ENCODE data around the gene SVBP. TPM values are rescaled to one million over a fixed set of nuclear protein-coding genes. Genes with fewer than 3 reads are reported as not detected.

The SVBP gene
- total RNA-seq, 2 donors from 2014 or later: 14.0 to 22.9 TPM

- intact Hi-C loops (cut with DNase I): no loop called here
- H3K27me3 ChIP-seq: no peaks in the 10 kb centered on the region
- H3K9ac ChIP-seq (ENCODE audit: low read depth in 2 of 2, low read length in 2 of 2): no peak overlapping the region
- DNase-seq: no peak
- H3K36me3 ChIP-seq: no peaks in the 10 kb centered on the region
- no peak for TF ChIP-seq CTCF (IDR thresholded peaks at IDR 0.05)
- H3K9me3 ChIP-seq: no peaks in the 10 kb centered on the region
- H3K27ac ChIP-seq: no peak overlapping the region
- no peaks in the 10 kb centered on the region for H3K4me1 ChIP-seq
- no peak overlapping the region for H3K4me3 ChIP-seq
Measured at GRCh38 chr1:42761567-42761966, 55.6 kb downstream of the SVBP start.

DNA sequence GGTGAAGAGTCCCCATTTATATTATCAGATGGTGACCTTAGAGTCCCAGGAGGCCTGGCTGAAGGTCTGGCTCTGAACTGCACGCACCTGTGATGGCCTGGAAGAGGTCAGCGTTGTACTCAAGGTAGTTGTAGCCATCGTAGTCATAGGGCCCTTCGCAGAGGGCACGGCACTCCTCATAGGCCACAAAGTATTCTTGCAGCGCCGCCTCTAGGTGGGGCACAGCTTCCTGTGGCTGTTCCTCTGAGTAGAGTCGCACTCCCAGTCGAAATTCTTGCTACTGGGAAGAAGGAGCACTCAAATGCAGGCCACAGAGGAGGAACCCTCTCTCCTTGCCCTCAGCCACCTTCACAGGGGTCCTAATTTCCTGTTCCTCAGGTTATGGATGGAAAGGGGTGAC is 58.1 kb downstream of the SVBP start:
- no peak for DNase-seq
- Histone ChIP-seq H3K36me3 (no peaks in the 10 kb centered on the region), H3K27ac (no peak overlapping the region), H3K9me3 (no peaks in the 10 kb centered on the region), H3K27me3 (no peaks in the 10 kb centered on the region), H3K9ac (ENCODE audit: low read depth in 2 of 2, low read length in 2 of 2) (no peak overlapping the region), H3K4me3 (no peak overlapping the region), H3K4me1 (no peaks in the 10 kb centered on the region)
- no peak for TF ChIP-seq CTCF (IDR thresholded peaks at IDR 0.05)
- intact Hi-C loops (cut with DNase I): no loop called here

GRCh38 chr1:42758641-42759040 is 58.6 kb downstream of the SVBP start:
- H3K36me3 ChIP-seq: no peaks in the 10 kb centered on the region
- no peaks in the 10 kb centered on the region for H3K4me1 ChIP-seq
- no peak overlapping the region for H3K9ac ChIP-seq (ENCODE audit: low read depth in 2 of 2, low read length in 2 of 2)
- H3K27ac ChIP-seq: no peak overlapping the region
- no peak for DNase-seq
- H3K27me3 ChIP-seq: no peaks in the 10 kb centered on the region
- no peak overlapping the region for H3K4me3 ChIP-seq
- intact Hi-C loops (cut with DNase I): no loop called here
- TF ChIP-seq CTCF (IDR thresholded peaks at IDR 0.05): no peak
- no peaks in the 10 kb centered on the region for H3K9me3 ChIP-seq

- Histone ChIP-seq H3K27ac (no peak overlapping the region), H3K27me3 (no peaks in the 10 kb centered on the region), H3K4me1 (no peaks in the 10 kb centered on the region), H3K9me3 (no peaks in the 10 kb centered on the region), H3K36me3 (no peaks in the 10 kb centered on the region), H3K4me3 (no peak overlapping the region), H3K9ac (ENCODE audit: low read depth in 2 of 2, low read length in 2 of 2) (no peak overlapping the region)
- no peak for TF ChIP-seq CTCF (IDR thresholded peaks at IDR 0.05)
- intact Hi-C loops (cut with DNase I): no loop called here
- DNase-seq: no peak
Measured at GRCh38 chr1:42757892-42758275, 59.3 kb downstream of the SVBP start.

Other genes starting within 250 kb of the SVBP start
- 10 to 100 TPM; 35.0 to 70.8 TPM for gene PPIH, start 159.0 kb downstream of the SVBP start, total RNA-seq
- gene YBX1, start 135.0 kb downstream of the SVBP start, total RNA-seq: 100 to 1,000 TPM; 471 to 894 TPM
- not detected for gene CLDN19, start 77.2 kb downstream of the SVBP start, total RNA-seq
- gene P3H1, start 50.4 kb downstream of the SVBP start, total RNA-seq: 10 to 100 TPM; 11.7 to 19.1 TPM
- 1 to 10 TPM; 3.4 to 5.8 TPM for gene C1orf50, start 50.1 kb downstream of the SVBP start, total RNA-seq
- under 1 TPM in 1 of 2 donors, not detected in 1; 0.10 TPM for gene TMEM269, start 32.4 kb downstream of the SVBP start, total RNA-seq
- gene ERMAP, start 275 bp downstream of the SVBP start, total RNA-seq: 10 to 100 TPM in 1 of 2 donors, 1 to 10 TPM in 1; 9.0 to 13.3 TPM
- 1 to 10 TPM; 5.1 to 6.2 TPM for gene ZNF691, start 29.2 kb upstream of the SVBP start, total RNA-seq
- gene SLC2A1, start 141.5 kb upstream of the SVBP start, total RNA-seq: 100 to 1,000 TPM in 1 of 2 donors, 10 to 100 TPM in 1; 71.6 to 150 TPM

Measured in colonic mucosa (tissue), 4 donors.